Measurements from ENCODE around the gene CUBN.

Gene CUBN

DNA sequence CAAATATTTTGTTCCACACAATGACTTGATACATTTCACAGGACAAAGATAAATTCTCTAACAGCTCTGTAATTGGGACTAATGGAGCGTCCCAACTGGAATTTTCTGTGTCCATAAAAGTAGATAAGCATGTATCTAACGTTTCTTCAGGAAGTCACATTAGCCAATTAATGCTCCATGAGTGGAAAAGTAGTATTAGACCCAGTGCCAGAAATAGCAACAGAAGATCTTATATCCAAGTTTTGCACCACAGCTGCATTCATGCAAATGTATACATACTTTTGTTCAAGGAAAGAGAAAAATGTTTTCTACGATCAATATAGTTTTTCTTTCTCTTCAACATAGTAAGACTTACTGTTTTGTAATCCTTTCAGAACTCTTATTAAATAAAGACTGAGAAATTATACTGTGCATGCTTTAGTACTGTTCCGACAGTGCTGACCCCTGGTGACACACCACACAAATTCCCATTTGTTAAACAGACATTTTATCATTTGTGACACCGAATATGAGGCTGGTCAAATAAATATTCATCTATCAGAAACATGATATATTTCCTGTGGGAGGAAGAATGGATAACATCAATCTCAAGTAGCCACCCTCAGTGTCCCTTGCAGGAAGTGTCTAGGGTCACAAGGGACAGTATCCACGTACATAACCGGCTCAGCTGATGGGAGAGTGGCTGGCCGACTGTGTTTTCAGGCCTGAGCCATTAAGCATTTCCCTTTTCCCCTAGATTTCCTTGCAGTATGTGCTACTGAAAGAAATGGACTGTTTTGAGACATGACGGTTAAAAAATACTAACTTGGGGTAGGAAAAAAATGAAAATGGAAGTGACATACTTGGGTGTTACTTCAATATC lies 210.3 kb downstream of the CUBN start:
- no peak for DNase-seq (ENCODE audit: low read depth)

DNA sequence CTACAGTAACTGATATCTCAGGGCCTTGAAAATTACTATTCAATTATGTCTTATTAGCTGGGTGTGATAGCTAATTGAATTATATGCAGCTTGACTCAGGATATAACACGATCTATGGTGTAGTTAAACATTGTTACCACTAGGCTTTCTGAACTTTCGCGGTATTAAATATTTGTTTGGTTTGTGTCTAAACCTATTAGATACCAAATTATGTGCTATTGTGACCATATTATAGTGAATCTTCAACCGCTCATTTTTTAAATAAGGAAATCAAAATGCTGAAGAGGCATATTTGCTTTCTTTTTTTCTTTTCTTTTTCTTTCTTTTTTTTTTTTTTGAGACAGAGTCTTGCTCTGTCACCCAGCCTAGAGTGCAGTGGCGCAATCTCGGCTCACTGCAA lies 213.1 kb downstream of the CUBN start:
- DNase-seq (ENCODE audit: low read depth): no peak

DNA sequence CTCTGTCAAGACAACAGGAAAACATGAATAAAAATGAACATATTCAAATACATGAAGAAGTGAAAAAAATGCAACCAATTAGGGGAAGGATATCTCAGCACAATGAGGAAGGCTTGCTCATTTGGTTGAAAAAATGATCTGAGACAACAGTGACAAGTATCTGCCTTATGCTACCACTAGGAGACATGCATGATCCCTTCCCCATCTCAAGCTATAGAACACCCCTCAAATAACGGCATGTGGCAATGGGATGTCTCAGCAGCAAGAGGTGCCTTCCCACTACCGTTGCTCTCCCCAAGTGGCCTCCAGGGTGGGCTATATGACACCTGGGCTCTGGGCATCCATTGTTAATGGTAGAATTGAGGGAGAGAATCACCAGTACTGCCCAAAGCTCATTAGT lies 214.3 kb downstream of the CUBN start:
- DNase-seq (ENCODE audit: low read depth): no peak

DNA sequence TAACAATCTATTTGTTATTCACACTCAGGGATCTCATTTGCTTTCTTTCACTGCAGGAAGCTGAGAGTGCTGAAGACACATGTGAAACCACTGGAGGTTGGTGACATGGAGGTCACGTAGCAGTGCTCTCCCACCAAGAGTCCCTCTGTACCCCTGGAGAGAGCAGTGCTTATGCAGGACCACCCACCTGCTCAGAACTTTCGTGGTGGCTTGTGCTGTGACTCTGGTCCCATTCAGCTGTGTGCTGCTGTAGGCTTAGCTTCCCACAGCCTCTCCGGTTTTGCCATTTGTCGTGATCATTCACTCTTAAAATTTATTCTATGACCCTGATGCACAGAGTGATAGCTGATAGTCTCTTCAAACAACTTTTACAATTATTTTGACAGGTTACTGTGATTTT lies 216.3 kb downstream of the CUBN start:
- no peak for DNase-seq (ENCODE audit: low read depth)

DNA sequence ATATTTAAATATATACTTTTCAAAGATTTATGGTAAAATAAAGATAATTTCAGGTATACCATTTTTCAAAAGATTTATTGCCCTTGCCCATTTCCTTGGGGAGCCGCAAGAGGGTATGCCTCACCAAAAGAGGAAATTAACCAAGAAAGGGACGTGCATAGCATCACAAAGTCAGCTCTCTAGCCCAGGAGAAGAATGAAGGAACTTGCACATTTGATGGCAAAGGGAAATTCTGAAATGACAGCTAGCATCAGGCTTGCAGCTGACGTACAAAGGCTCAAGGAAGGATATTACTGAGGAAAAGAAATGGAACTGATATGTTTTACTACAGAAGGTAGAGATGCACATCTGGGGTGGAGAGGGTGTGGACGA lies 218.8 kb downstream of the CUBN start:
- no peak for DNase-seq (ENCODE audit: low read depth)

DNA sequence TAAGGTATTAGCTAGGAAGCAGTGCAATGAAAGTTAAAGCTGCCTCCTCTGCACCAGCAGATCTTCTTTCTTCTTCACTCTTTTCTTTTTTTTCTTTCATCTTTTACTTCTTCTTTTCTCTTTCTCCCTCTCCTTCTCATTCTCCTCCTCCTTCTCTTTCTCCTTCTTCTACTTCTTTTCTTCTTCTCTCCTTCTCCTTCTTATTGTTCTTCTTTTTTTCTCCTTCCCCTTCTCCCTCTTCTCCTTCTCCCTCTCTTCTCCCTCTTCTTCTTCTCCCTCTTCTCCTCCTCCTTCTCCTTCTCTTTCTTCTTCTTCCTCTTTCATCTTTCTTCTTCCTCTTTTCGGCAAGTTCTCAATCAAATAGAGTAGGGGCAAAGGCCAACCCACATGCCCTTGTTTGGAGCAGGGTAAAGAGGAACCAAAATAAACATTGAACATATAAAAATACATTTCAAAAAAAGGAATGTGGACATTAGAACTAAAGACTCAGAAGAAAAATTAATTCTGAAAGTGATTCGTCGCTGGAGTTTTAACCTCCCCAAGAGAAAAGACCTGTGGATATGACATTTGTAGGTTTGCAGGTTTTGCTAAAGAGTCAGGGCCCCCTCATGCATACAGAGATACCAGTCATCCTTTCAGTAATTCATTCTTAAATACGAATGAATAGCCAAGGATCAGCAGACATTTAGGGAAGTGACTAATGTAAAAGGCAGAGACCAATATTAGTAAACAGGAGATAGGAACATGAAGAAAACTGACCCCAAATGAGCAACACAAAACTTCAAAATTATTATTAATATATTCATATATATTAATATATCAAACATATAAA lies 219.4 kb downstream of the CUBN start:
- DNase-seq (ENCODE audit: low read depth): no peak

DNA sequence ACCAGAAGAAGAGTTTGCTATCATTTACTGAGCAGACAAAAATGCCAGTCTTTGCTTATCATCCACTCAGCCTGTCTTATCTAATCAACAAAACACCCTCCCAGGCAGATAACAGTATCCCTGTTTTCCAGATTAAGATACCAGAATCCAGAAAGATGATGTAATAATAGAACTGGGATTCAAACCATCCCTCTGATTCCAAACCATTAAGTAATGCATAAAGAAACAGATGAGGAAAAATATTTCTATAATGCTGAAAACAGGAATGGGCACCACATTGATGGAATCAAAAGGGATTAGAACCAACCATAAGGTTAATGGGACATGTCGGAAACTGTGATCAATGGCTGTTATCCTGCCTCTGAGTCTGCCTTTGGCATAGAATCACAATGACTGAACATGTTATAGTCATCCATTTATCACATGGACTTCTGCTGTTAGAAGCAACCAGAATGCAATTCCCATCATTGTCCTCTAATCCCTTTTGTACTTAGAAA lies 220.3 kb downstream of the CUBN start:
- DNase-seq (ENCODE audit: low read depth): peak; percentile 52

DNA sequence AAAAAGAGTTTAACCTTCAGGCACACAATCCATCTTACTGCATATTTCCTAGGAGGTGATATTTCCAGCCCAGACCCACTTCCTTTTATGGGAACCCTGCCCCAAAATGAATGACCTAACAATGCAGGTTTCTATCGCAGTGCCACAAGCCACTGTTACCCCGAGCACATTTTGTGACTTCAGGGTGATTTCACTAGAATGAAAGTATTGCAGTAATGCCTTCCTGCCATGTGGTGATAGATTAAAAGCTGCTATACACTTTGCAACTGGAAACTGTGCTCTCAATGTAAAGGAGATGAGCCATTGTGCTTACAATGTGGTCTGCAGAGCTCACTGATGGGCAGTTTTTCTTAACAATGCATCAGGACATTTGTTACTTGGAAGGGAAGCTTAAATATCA lies 221.9 kb downstream of the CUBN start:
- no peak for DNase-seq (ENCODE audit: low read depth)

DNA sequence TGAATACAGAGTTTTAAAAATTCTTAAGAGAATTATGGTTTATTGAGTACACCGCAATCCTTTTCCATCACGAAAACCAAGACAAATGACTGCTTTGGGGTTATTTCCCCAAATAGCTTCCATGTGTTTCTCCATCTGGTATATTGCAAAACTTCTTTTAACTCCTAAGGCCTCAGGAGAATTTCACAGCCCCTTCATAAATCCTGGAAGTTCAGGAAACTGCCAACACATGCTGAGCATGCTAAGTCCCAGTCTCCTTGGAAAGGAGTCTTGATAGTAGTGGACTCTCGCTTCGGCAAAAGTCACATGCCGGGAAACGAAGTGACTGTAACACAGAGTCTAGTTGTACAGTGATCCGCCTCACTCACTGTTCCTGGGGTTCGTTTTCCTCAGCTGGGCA lies 224.3 kb downstream of the CUBN start:
- peak; percentile 81 for DNase-seq (ENCODE audit: low read depth)

DNA sequence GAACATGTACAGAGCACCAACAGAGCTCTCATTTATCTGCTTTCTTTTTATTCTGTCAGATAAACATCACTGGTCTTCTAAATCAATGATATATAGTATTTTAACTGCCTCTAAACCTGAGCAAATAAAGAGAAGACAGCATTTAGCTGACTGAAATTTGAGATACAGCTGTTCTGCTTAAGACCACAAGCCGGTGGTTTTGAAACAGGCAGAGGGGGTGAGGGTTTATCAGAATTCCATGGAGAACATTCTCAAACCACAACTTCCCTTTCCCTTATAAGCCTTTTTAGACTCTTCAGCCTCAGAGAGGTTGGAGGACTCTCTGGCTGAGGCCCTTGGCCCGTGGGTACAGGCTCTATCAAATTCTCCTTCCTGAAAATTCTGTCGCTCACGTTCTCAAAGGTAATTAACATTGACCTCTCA lies 225.0 kb downstream of the CUBN start:
- peak; percentile 73 for DNase-seq (ENCODE audit: low read depth)

DNA sequence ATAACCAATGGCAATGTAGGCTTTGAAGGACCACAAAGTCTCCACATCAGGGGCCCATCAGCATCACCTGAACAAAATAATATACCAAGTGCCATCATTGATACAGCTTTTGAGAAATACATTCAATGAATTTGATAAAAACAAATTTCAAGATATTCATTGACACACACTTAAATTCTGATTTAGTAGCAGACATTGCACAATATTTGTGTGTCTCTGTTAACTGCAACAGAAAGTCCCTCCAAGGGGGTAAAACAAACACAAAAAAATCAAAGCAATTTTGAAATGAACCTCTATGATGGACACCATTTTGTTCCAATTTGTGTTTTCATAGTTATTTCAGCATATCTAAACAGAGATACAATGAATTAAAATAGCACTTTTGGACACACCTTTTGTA lies 225.6 kb downstream of the CUBN start:
- DNase-seq (ENCODE audit: low read depth): no peak

DNA sequence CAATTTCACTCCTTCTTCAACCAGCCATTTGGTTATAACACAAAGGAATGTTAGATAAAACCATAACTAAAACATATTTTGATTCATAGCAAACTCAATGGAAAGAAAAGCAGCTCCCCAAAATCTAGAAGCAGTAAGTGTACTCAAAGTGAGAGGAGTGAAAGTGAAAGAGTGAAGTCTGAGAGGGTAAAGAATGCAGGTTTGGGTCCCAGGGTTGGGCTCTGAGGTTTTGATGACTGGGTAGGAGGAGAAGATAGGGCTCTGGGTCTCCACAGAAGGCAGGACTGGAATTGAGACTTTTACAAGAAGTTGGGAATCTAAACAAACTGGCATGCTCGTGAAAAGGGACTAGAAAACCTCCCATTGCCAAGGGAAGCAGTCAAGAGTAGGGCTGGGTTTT lies 227.0 kb downstream of the CUBN start:
- no peak for DNase-seq (ENCODE audit: low read depth)

DNA sequence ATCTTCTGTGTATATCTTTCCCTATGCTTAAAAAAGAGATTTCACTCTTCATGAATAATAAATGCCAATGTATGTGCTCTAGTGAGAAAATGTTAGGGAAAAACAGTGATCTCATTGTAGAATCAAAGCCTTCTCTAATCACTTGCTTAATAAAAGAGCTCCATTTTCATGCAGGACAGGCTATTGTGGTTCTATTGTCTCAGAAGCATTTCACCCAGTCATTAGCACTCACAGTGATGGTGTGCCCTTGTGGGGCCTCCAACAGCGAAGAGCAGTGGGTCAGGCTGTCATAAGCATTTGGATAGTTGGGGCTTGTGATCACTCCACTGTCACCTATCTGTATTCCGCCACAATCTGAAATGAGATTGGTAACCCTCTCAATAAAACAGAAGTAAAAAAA lies 228.5 kb downstream of the CUBN start:
- no peak for DNase-seq (ENCODE audit: low read depth)

DNA sequence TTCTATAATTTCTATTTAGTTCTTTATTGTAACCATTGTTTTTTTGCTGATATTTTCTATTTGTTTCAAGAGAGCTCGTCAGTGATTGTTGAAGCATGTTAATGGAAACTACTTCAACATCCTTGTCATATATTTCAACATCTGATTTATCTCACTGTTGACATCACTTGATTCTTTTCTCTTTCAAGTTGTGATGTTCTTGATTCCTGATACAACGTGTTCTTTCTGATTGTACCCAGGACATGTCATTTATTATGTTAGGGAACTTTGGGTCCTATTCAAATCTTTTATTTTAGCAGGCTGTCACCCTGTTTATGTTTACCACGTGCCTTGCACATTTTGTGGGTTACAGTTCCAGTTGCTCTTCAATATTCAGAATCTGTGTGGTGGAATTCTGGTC lies 232.6 kb downstream of the CUBN start:
- no peak for DNase-seq (ENCODE audit: low read depth)

DNA sequence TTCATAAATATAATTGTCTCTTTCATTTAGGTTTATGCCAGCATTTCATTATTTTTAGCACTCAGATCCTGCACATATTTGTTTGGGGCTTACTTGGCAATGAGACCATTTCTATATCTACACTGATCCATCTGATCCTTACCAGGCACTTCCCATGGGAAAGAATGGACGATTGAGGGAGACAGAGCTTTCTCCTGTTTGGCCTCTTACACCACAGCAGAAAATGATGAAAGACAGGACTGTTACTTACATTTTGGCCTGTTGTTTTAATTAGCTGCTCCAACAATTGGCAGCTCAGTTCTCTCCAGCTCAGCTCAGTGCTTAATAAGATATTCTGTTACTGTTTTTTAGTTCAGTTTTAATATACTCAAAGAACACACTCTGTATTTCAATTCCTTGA lies 234.8 kb downstream of the CUBN start:
- DNase-seq (ENCODE audit: low read depth): no peak

DNA sequence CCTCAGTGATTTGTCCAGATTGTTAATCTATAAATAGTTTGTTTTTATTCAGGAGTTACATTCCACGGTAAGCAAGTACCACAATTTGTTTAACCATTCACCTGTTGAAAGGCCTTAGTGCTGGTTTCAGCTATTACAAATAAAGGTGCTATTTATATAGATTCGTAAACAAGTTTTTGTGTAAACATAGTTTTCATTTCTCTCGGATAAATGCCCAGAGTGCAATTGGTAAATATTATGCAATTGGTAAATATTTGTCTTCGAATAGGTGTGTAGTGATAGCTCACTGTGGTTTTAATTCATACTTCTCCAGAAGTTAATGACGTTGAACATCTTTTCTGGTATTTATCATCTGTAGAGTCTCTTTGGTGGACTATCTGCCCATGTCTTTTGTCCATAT lies 235.9 kb downstream of the CUBN start:
- DNase-seq (ENCODE audit: low read depth): no peak

DNA sequence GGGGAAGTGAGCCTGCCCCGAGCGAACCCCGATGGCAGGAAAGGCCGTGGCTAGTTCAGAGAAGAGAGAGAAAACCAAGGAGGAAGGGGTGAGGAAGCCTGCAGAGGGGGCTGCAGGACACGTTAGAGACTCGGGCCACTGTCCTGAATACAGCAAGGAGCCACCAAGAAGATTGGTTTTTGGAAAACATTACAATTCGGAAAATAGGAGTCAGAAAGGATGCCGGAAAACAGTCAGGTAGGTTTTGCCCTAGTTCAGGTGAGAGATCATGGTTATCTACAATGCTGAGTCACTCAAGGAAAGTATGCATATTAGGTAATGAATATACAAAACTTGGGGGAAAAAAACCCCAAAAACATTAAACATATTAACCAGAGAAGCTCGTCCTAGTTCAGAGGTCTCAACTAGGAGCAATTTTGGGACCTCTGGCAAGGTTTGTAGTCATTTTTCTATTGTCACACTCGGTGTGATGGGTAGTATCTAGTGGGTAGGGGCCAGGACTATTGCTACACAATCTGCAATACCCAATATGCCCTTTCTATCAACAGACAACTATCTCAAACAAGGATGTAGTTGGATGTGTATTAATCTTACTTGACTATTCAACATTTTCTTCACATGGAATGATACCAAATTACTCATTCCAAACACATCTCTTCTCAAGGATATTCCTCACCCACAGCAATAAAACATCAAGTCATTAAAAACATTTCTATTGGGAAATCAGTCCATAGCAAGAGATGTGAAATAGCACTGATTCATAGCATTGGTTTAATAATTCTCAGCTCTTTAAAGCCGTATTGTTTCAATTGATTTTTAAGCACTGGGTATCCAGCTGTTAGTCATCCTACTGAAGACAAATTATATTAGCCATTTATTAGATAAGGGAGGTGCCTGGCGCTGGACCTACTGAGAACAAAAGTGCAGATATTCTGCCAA lies 238.0 kb downstream of the CUBN start:
- peak; percentile 89 for DNase-seq (ENCODE audit: low read depth)

DNA sequence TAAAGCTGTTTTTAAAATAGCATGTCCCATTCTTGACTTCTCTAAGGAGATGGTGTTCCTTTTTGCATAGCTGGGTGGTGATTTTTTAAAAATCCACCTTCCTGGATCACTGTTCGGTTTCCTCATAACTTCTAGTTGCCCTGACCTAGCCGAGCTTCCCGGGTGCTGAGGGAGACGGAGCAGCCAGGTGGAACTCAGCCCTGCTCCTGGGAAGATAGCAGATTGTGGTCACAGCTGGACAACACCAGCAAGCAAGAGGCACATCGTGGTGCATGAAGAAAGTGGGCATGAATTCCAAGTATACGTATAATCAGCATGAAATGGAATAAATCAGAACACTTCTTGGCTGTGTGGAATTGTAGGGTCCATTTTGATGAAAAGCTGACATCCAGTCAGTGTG lies 238.9 kb downstream of the CUBN start:
- no peak for DNase-seq (ENCODE audit: low read depth)

DNA sequence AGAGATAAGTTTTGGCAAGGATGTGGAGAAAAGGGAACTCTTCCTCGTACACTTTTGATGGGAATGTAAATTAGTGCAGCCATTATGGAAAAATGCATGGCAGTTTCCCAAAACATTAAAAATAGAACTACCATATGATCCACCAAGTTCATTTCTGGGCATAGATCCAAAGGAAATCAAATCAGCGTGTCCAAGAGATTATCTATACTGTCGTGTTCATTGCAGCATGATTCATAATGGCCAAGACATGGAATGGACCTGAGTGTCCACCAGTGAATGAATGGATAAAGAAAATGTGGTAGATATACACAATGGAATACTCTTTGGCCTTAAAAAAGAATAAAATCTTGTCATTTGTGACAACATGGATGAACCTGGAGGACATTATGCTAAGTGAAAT lies 242.0 kb downstream of the CUBN start:
- peak; percentile 69 for DNase-seq (ENCODE audit: low read depth)

DNA sequence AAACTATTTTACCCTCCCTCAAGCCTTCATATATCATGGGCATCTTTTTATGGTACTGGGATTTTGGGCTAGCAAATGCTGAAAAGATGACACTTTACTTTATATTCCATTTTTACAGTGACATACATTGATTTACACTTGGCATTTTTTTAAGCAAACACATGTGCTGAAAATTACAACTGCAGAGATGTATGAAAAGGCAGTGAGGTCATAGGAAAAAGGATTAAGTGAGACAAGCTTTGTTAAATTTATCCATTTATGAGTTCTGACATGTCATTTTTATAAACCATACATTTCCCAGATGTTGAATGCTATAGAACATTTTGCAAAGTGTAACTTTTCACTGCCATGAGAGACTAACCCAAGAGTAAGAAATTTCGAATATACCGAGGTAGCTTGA lies 243.6 kb downstream of the CUBN start:
- DNase-seq (ENCODE audit: low read depth): no peak

DNA sequence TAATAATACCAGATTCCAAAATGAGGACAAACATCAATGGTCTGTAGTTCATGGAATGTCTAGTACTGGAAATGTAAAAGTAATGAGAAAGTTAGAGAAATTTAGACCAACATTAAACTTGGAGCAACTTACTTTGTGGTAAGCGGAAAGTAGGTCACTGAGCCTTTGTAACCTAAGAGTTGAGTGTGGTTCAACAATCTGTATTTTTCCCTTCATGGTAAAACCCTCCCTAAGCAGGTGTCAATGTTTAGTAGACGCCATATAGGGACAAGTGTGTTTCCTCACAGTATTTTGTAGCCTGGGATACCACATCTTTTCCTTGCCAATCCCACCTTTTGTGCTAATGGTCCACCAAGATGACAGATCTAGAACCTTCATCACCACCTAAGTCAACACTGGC lies 245.1 kb downstream of the CUBN start:
- DNase-seq (ENCODE audit: low read depth): no peak

DNA sequence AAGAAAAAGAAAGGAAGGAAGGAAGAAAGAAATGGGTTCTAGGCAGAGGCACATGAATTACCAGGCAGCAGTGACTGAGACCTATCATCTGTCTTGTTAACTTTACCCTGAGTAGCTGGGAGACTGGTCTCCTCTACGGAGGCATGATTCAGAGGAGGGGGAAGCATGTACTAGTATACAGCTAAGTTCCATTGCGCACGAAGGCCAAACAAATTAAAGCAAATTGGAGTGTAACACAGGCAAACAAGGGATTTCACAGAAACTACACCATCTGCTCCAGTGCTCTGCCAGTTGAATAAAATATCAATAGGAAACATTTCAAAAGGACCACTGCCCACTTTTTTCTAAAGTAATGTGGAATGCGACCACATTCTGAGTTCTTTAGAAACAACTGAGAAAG lies 246.5 kb downstream of the CUBN start:
- no peak for DNase-seq (ENCODE audit: low read depth)
